GM06990 (cell line): Measurements from ENCODE around the gene RCE1.

Experiments
- DNase-seq: peaks from one replicate; pipeline ENCODE4 v3.0.0-alpha.2; 2011; ENCODE audit not compliant: insufficient read length; ENCODE audit errors: extremely low read depth
- H3K27me3 ChIP-seq: replicated peaks from 2 replicates; pipeline ENCODE4 v1.6.0; 2011; ENCODE audit warnings: low read length; ENCODE audit not compliant: control insufficient read depth, insufficient read depth
- H3K36me3 ChIP-seq: 2 replicates; pipeline ENCODE4 v1.5.1; 2011; ENCODE audit warnings: low read length; ENCODE audit not compliant: control insufficient read depth, insufficient read depth
- H3K4me3 ChIP-seq: replicated peaks from 2 replicates; pipeline ENCODE4 v1.5.1; 2011; ENCODE audit warnings: low read depth, mild to moderate bottlenecking, control low read depth, low read length
- TF ChIP-seq, protein P1 (sequence below): IDR thresholded peaks from 2 replicates; pipeline ENCODE4 v1.5.1; 2011; ENCODE audit warnings: low read length, control low read depth, mild to moderate bottlenecking, inconsistent platforms; ENCODE audit not compliant: insufficient read depth, poor library complexity, severe bottlenecking

The RCE1 gene

DNA sequence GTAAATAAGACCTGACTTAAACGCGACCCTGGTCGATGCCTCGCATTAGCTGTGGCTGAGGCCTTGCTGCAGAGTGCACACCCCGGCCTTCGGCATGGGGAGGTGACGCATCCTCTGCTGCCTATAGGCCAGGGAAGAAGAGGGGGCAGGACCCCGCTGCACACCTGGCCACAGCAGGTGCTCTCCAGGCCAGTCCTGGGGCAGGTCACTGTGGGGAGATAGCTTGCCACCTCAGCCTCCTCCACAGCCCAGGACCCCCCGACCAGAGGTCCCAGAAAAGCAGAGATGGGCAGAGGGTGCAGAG is 26.3 kb downstream of the RCE1 start:
- DNase-seq, result no peak
- Histone ChIP-seq H3K27me3 (no peaks in the 10 kb centered on the region), H3K36me3 (no peaks in the 10 kb centered on the region; the same call in 1 of the 2 replicates), H3K4me3 (no peak overlapping the region)
- TF ChIP-seq, protein P1, sequence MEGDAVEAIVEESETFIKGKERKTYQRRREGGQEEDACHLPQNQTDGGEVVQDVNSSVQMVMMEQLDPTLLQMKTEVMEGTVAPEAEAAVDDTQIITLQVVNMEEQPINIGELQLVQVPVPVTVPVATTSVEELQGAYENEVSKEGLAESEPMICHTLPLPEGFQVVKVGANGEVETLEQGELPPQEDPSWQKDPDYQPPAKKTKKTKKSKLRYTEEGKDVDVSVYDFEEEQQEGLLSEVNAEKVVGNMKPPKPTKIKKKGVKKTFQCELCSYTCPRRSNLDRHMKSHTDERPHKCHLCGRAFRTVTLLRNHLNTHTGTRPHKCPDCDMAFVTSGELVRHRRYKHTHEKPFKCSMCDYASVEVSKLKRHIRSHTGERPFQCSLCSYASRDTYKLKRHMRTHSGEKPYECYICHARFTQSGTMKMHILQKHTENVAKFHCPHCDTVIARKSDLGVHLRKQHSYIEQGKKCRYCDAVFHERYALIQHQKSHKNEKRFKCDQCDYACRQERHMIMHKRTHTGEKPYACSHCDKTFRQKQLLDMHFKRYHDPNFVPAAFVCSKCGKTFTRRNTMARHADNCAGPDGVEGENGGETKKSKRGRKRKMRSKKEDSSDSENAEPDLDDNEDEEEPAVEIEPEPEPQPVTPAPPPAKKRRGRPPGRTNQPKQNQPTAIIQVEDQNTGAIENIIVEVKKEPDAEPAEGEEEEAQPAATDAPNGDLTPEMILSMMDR, result no peak

DNA sequence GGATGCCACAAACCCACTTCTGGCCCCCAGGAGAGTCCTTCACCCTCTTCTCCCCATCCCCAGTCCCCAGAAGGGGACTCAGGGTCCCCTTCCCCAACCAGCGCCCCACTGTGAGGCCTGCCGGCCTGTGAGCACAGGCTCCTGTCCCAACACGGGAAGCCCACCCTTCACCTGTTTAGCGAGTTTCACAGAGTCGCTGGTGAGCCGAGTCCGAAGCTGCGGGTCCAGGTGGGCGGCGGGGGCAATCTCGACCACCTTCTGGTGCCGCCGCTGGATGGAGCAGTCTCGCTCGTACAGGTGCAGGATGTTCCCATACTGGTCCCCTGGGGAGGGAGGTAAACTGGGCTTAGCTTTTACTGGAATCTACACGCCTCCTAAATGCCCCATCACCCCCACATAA is 26.9 kb downstream of the RCE1 start:
- H3K4me3 ChIP-seq, result no peak overlapping the region
- DNase-seq, result no peak
- H3K36me3 ChIP-seq, result no peaks in the 10 kb centered on the region; the same call in 1 of the 2 replicates
- H3K27me3 ChIP-seq, result no peaks in the 10 kb centered on the region
- TF ChIP-seq, protein P1, result no peak

GRCh38 chr11:66870616-66871520 is 27.6 kb downstream of the RCE1 start:
- TF ChIP-seq, protein P1, result no peak
- H3K27me3 ChIP-seq, result no peaks in the 10 kb centered on the region
- no peaks in the 10 kb centered on the region; the same call in 1 of the 2 replicates for H3K36me3 ChIP-seq
- no peak for DNase-seq
- no peak overlapping the region for H3K4me3 ChIP-seq

- H3K27me3 ChIP-seq, result no peaks in the 10 kb centered on the region
- no peaks in the 10 kb centered on the region; the same call in 1 of the 2 replicates for H3K36me3 ChIP-seq
- DNase-seq, result no peak
- TF ChIP-seq, protein P1, result no peak
- H3K4me3 ChIP-seq, result no peak overlapping the region
Measured at GRCh38 chr11:66871521-66871901, 28.3 kb downstream of the RCE1 start.

DNA sequence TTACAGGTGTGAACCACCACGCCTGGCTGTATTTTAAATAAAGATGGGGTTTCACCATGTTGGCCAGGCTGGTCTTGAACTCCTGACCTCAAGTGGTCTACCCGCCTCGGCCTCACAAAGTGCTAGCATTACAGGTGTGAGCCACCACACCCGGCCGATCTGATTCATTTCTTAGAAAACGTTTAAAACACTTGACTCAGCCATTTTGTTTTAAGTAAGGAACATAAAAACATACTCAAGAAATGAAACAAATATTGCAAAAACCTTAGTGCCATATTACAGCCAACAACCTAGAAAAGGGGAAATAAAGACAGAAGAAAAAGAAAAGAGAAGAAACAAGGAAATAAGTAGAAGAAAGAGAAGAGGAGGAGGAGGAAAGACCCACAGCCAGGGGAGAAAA is 31.0 kb downstream of the RCE1 start:
- Histone ChIP-seq H3K4me3 (no peak overlapping the region), H3K27me3 (no peaks in the 10 kb centered on the region), H3K36me3 (no peaks in the 10 kb centered on the region; the same call in 1 of the 2 replicates)
- TF ChIP-seq, protein P1, result no peak
- DNase-seq, result no peak
